H9 (cell line): ENCODE data around the gene ABHD8. TPM values are rescaled to one million over a fixed set of nuclear protein-coding genes. Genes with fewer than 3 reads are reported as not detected.

Source experiments
- DNase-seq: peaks from one replicate; pipeline ENCODE4 v3.0.0-alpha.2; 2017
- H2AFZ ChIP-seq: one replicate; pipeline ENCODE4 v1.6.1; 2013; ENCODE audit warnings: mild to moderate bottlenecking, low read length, control low read depth, moderate library complexity
- H2AK5ac ChIP-seq: 2 replicates; pipeline ENCODE4 v1.6.1; 2013; ENCODE audit warnings: low read length, control low read depth, mixed read lengths; ENCODE audit not compliant: insufficient read length
- H2BK120ac ChIP-seq: one replicate; pipeline ENCODE4 v1.6.1; 2013; ENCODE audit warnings: low read depth, mild to moderate bottlenecking, low read length, control low read depth, inconsistent platforms; ENCODE audit not compliant: poor library complexity, severe bottlenecking
- H2BK12ac ChIP-seq: 2 replicates; pipeline ENCODE4 v1.6.1; 2013; ENCODE audit warnings: low read length, control low read depth, mixed read lengths, low read depth; ENCODE audit not compliant: insufficient read length
- H2BK15ac ChIP-seq: 2 replicates; pipeline ENCODE4 v1.6.1; 2013; ENCODE audit warnings: low read depth, low read length, control low read depth
- H2BK20ac ChIP-seq: one replicate; pipeline ENCODE4 v1.6.1; 2013; ENCODE audit warnings: low read depth, mild to moderate bottlenecking, low read length, control low read depth, inconsistent platforms; ENCODE audit not compliant: poor library complexity, severe bottlenecking
- H2BK5ac ChIP-seq: 2 replicates; pipeline ENCODE4 v1.6.1; 2013; ENCODE audit warnings: low read length, control low read depth, mixed read lengths; ENCODE audit not compliant: insufficient read length
- H3K14ac ChIP-seq: 2 replicates; pipeline ENCODE4 v1.6.1; 2013; ENCODE audit warnings: low read length, control low read depth; ENCODE audit not compliant: insufficient read depth
- H3K18ac ChIP-seq: 2 replicates; pipeline ENCODE4 v1.6.1; 2013; ENCODE audit warnings: low read depth, mild to moderate bottlenecking, mixed read lengths, low read length, control low read depth; ENCODE audit not compliant: insufficient read length
- H3K23ac ChIP-seq: 2 replicates; pipeline ENCODE4 v1.6.1; 2013; ENCODE audit warnings: low read length, control low read depth, mixed read lengths, low read depth; ENCODE audit not compliant: insufficient read length
- H3K23me2 ChIP-seq: 2 replicates; pipeline ENCODE4 v1.6.1; 2013; ENCODE audit warnings: low read depth, mild to moderate bottlenecking, mixed read lengths, low read length, control low read depth; ENCODE audit not compliant: insufficient read length, poor library complexity, severe bottlenecking
- H3K27ac ChIP-seq: 2 replicates; pipeline ENCODE4 v1.5.1; 2013; ENCODE audit warnings: low read length, control low read depth, mixed read lengths, low read depth; ENCODE audit not compliant: insufficient read length
- H3K27me3 ChIP-seq: 2 replicates; pipeline ENCODE4 v1.6.1; 2013; ENCODE audit warnings: low read length, control low read depth, inconsistent platforms; ENCODE audit not compliant: insufficient read depth
- H3K4ac ChIP-seq: 2 replicates; pipeline ENCODE4 v1.6.1; 2013; ENCODE audit warnings: low read depth, mild to moderate bottlenecking, control low read depth, inconsistent platforms, low read length, moderate library complexity
- H3K4me1 ChIP-seq: 2 replicates; pipeline ENCODE4 v1.6.1; 2013; ENCODE audit warnings: low read length, control low read depth, inconsistent platforms; ENCODE audit not compliant: insufficient read depth
- H3K4me2 ChIP-seq: 2 replicates; pipeline ENCODE4 v1.6.1; 2013; ENCODE audit warnings: low read length, control low read depth, mixed read lengths; ENCODE audit not compliant: insufficient read length, insufficient read depth
- H3K56ac ChIP-seq: 2 replicates; pipeline ENCODE4 v1.6.1; 2013; ENCODE audit warnings: low read depth, mild to moderate bottlenecking, mixed read lengths, low read length, control low read depth; ENCODE audit not compliant: insufficient read length
- H3K79me1 ChIP-seq: 2 replicates; pipeline ENCODE4 v1.6.1; 2013; ENCODE audit warnings: low read depth, mild to moderate bottlenecking, moderate library complexity, low read length, control low read depth, inconsistent platforms; ENCODE audit not compliant: insufficient read depth, poor library complexity, severe bottlenecking
- H3K79me2 ChIP-seq: 2 replicates; pipeline ENCODE4 v1.6.1; 2013; ENCODE audit warnings: low read length, control low read depth, inconsistent platforms; ENCODE audit not compliant: insufficient read depth
- H3K9ac ChIP-seq: 2 replicates; pipeline ENCODE4 v1.6.1; 2013; ENCODE audit warnings: low read length, control low read depth, mixed read lengths; ENCODE audit not compliant: insufficient read length; ENCODE audit errors: extremely low read depth
- H3K9me3 ChIP-seq: one replicate; pipeline ENCODE4 v1.6.1; 2013; ENCODE audit warnings: low read depth, low read length, inconsistent platforms; ENCODE audit not compliant: control insufficient read depth
- H3T11ph ChIP-seq: one replicate; pipeline ENCODE4 v1.6.1; 2013; ENCODE audit warnings: mild to moderate bottlenecking, low read length, control low read depth, inconsistent platforms
- H4K20me1 ChIP-seq: one replicate; pipeline ENCODE4 v1.6.1; 2013; ENCODE audit not compliant: control insufficient read depth, insufficient read length, insufficient read depth
- H4K5ac ChIP-seq: 2 replicates; pipeline ENCODE4 v1.6.1; 2013; ENCODE audit warnings: low read depth, mild to moderate bottlenecking, mixed read lengths, low read length, control low read depth; ENCODE audit not compliant: insufficient read length
- H4K8ac ChIP-seq: replicated peaks from 2 replicates; pipeline ENCODE4 v1.6.1; 2013; ENCODE audit warnings: low read length, control low read depth, mixed read lengths, low read depth; ENCODE audit not compliant: insufficient read length
- H4K91ac ChIP-seq: 2 replicates; pipeline ENCODE4 v1.6.1; 2013; ENCODE audit warnings: low read depth, mild to moderate bottlenecking, moderate library complexity, mixed read lengths, low read length, control low read depth; ENCODE audit not compliant: insufficient read length
- H3K27ac Mint-ChIP-seq, 3 experiments: 2 replicates in 2 of 3; 3 replicates in 1 of 3; pipeline ENCODE4 v1.8.0; 2020 to 2021; ENCODE audit warnings: mixed read lengths in 3 of 3, mild to moderate bottlenecking in 1 of 3, moderate library complexity in 1 of 3
- H3K27me3 Mint-ChIP-seq: 2 replicates; pipeline ENCODE4 v1.8.0; 2021; ENCODE audit warnings: low read depth, mild to moderate bottlenecking, moderate library complexity, mixed read lengths
- H3K36me3 Mint-ChIP-seq, 3 experiments: 2 replicates in 2 of 3; 3 replicates in 1 of 3; pipeline ENCODE4 v1.8.0; 2020 to 2021; ENCODE audit warnings: low read depth in 3 of 3, mixed read lengths in 3 of 3; ENCODE audit not compliant: insufficient read depth in 1 of 3
- H3K4me1 Mint-ChIP-seq, 2 experiments: 2 replicates each; pipeline ENCODE4 v1.8.0; 2020; ENCODE audit warnings: mixed read lengths in 2 of 2
- H3K4me3 Mint-ChIP-seq, 2 experiments: 2 replicates in 1 of 2; 3 replicates in 1 of 2; pipeline ENCODE4 v1.8.0; 2020 to 2021; ENCODE audit warnings: mild to moderate bottlenecking in 2 of 2, mixed read lengths in 2 of 2, moderate library complexity in 1 of 2
- H3K9me3 Mint-ChIP-seq, 2 experiments: 2 replicates in 1 of 2; 3 replicates in 1 of 2; pipeline ENCODE4 v1.8.0; 2020; ENCODE audit warnings: mild to moderate bottlenecking in 2 of 2, mixed read lengths in 2 of 2, moderate library complexity in 1 of 2
- CTCF ChIP-seq: fragments of 200-600 bp; sonication (generic); conservative IDR thresholded peaks from 3 replicates; pipeline ENCODE4 v1.8.0; 2021; ENCODE audit warnings: antibody characterized with exemption, mild to moderate bottlenecking
- WGBS: extraction: QIAGEN DNeasy Blood & Tissue Kit; methylation state at CpG from one replicate; pipeline ENCODE4 v1.1.7; 2013; ENCODE audit warnings: missing lambda C conversion rate, low lambda C conversion rate, mixed read lengths; ENCODE audit not compliant: insufficient read length; ENCODE audit errors: extremely low coverage; 5-methylcytosine and 5-hydroxymethylcytosine counted together
- total RNA-seq: library from RNA; stranded (reverse); gene quantifications from 2 replicates; pipeline ENCODE4 v1.2.1, GENCODE V29; 2021

Gene ABHD8
- total RNA-seq, 1 experiment from 2014 or later = 11.7 TPM

- H2BK120ac ChIP-seq = no peak overlapping the region
- H3T11ph ChIP-seq = no peak overlapping the region
- Mint-ChIP-seq H3K36me3 (peaks cover 0 to 7% (median 0%) of the 10 kb centered on the region in 3 experiments; a peak in 2 of 7 replicates), H3K27ac (peak overlapping the region in 1 of 3 experiments; percentile 68; a peak in 2 of 7 replicates), H3K4me1 (peaks cover 19 to 26% of the 10 kb centered on the region in 2 experiments), H3K27me3 (peaks cover 4% of the 10 kb centered on the region), H3K9me3 (no peaks in the 10 kb centered on the region; a peak in 2 of 5 replicates), H3K4me3 (peak overlapping the region in 1 of 2 experiments; percentile 58; a peak in 1 of 5 replicates)
- no peak overlapping the region for H3K23ac ChIP-seq
- peak overlapping the region; percentile 81 for H3K18ac ChIP-seq
- no peak overlapping the region for H3K9ac ChIP-seq
- H2BK15ac ChIP-seq = no peak overlapping the region
- no peak overlapping the region for H4K8ac ChIP-seq
- H3K79me1 ChIP-seq = no peaks in the 10 kb centered on the region
- no peak overlapping the region for H4K5ac ChIP-seq
- H3K79me2 ChIP-seq = no peaks in the 10 kb centered on the region
- H2BK20ac ChIP-seq = no peak overlapping the region
- H3K27me3 ChIP-seq = no peaks in the 10 kb centered on the region
- H3K4ac ChIP-seq = no peak overlapping the region
- no peaks in the 10 kb centered on the region for H3K9me3 ChIP-seq
- DNase-seq = peak; percentile 86
- no peak overlapping the region for H2BK12ac ChIP-seq
- no peak overlapping the region for H2BK5ac ChIP-seq
- no peaks in the 10 kb centered on the region for H3K4me1 ChIP-seq
- H2AK5ac ChIP-seq = no peak overlapping the region
- H3K4me2 ChIP-seq = no peak overlapping the region
- no peaks in the 10 kb centered on the region for H3K23me2 ChIP-seq
- H3K56ac ChIP-seq = no peak overlapping the region
- no peak overlapping the region for H3K27ac ChIP-seq
- H4K20me1 ChIP-seq = no peaks in the 10 kb centered on the region
- no peak overlapping the region for H4K91ac ChIP-seq
- no peak overlapping the region for H2AFZ ChIP-seq
- no peak for TF ChIP-seq CTCF
- WGBS = no CpG with 5 or more reads among the region's 12 CpGs
- H3K14ac ChIP-seq = no peak overlapping the region
Observed at GRCh38 chr19:17348700-17349099, 45.5 kb upstream of the ABHD8 start.
